Skeletal muscle satellite cell (primary cell): ENCODE data around the gene KBTBD4.

Experiments
- H3K27me3 ChIP-seq: 2 replicates; pipeline ENCODE4 v1.7.0; 2013; ENCODE audit warnings: low read length; ENCODE audit not compliant: control insufficient read depth, insufficient read depth
- H3K36me3 ChIP-seq: 2 replicates; pipeline ENCODE4 v1.7.0; 2013; ENCODE audit warnings: mild to moderate bottlenecking, control low read depth, low read length; ENCODE audit not compliant: insufficient read depth
- H3K4me1 ChIP-seq: 2 replicates; pipeline ENCODE4 v1.7.0; 2013; ENCODE audit warnings: low read length; ENCODE audit not compliant: control insufficient read depth, insufficient read depth
- H3K4me2 ChIP-seq: 2 replicates; pipeline ENCODE4 v1.7.0; 2013; ENCODE audit warnings: mild to moderate bottlenecking, low read length
- H3K4me3 ChIP-seq: 2 replicates; pipeline ENCODE4 v1.7.0; 2013; ENCODE audit warnings: low read length
- H3K9ac ChIP-seq: 2 replicates; pipeline ENCODE4 v1.7.0; 2013; ENCODE audit warnings: mild to moderate bottlenecking, low read depth, low read length, moderate library complexity
- H3K9me3 ChIP-seq: replicated peaks from 2 replicates; pipeline ENCODE4 v1.7.0; 2013; ENCODE audit warnings: mild to moderate bottlenecking, control low read depth, low read length

The KBTBD4 gene

GRCh38 chr11:47605921-47606320 lies 27.2 kb upstream of the KBTBD4 start:
- no peaks in the 10 kb centered on the region for H3K9me3 ChIP-seq
- H3K36me3 ChIP-seq = no peaks in the 10 kb centered on the region
- no peaks in the 10 kb centered on the region for H3K27me3 ChIP-seq
- no peak overlapping the region for H3K9ac ChIP-seq
- no peak overlapping the region for H3K4me2 ChIP-seq
- peaks cover 21% of the 10 kb centered on the region for H3K4me1 ChIP-seq
- H3K4me3 ChIP-seq = no peak overlapping the region

DNA sequence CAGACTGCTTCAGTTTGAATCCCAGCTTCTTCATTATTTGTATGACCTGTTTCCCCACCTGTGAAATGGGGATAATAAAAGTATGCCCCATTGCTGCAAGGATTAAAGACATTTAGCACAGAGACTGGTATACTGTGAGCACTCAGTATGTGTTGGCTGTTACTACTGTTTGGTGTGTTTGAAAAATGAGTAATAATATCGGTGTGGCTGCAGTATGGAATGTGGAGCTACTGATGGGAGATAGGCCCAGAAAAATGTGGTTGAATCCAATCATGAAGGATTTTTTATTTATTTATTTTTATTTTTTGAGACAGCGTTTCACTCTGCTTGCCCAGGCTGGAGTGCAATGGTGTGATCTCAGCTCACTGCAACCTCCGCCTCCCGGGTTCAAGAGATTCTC lies 24.5 kb upstream of the KBTBD4 start:
- Histone ChIP-seq H3K4me2 (no peak overlapping the region), H3K4me1 (peaks cover 19% of the 10 kb centered on the region), H3K4me3 (no peak overlapping the region), H3K36me3 (no peaks in the 10 kb centered on the region), H3K9ac (no peak overlapping the region), H3K9me3 (no peaks in the 10 kb centered on the region), H3K27me3 (no peaks in the 10 kb centered on the region)

GRCh38 chr11:47599902-47600301 lies 21.1 kb upstream of the KBTBD4 start:
- Histone ChIP-seq H3K4me3 (no peak overlapping the region), H3K4me2 (no peak overlapping the region), H3K4me1 (no peaks in the 10 kb centered on the region), H3K9me3 (no peaks in the 10 kb centered on the region), H3K36me3 (no peaks in the 10 kb centered on the region), H3K9ac (no peak overlapping the region), H3K27me3 (peaks cover 13% of the 10 kb centered on the region)

DNA sequence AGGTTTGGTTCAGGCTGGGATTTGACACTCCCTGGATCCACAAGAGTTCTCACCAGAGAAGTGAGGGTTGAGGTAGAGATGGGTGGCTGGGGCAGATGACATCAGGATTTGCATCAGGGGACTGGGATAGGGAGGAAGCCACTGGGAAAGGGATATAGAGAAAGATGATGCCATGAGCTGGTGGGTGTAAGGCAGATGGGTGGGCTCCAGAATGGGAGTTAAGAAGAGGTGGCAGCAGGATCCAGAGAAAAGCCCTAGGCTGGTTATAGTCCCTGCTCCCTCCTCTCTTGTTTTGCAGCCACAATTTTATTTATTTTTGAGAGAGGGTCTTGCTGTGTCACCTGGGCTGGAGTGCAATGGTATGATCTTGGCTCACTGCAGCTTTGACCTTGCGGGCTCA lies 17.2 kb upstream of the KBTBD4 start:
- H3K4me3 ChIP-seq = no peak overlapping the region
- H3K9me3 ChIP-seq = no peaks in the 10 kb centered on the region
- H3K4me2 ChIP-seq = no peak overlapping the region
- no peak overlapping the region for H3K9ac ChIP-seq
- H3K27me3 ChIP-seq = peaks cover 46% of the 10 kb centered on the region
- H3K4me1 ChIP-seq = peaks cover 6% of the 10 kb centered on the region
- no peaks in the 10 kb centered on the region for H3K36me3 ChIP-seq

- H3K4me2 ChIP-seq = no peak overlapping the region
- no peaks in the 10 kb centered on the region for H3K36me3 ChIP-seq
- peaks cover 6% of the 10 kb centered on the region for H3K4me1 ChIP-seq
- no peak overlapping the region for H3K9ac ChIP-seq
- no peak overlapping the region for H3K4me3 ChIP-seq
- peaks cover 49% of the 10 kb centered on the region for H3K27me3 ChIP-seq
- H3K9me3 ChIP-seq = no peaks in the 10 kb centered on the region
Observed at GRCh38 chr11:47595029-47595428, 16.3 kb upstream of the KBTBD4 start.

DNA sequence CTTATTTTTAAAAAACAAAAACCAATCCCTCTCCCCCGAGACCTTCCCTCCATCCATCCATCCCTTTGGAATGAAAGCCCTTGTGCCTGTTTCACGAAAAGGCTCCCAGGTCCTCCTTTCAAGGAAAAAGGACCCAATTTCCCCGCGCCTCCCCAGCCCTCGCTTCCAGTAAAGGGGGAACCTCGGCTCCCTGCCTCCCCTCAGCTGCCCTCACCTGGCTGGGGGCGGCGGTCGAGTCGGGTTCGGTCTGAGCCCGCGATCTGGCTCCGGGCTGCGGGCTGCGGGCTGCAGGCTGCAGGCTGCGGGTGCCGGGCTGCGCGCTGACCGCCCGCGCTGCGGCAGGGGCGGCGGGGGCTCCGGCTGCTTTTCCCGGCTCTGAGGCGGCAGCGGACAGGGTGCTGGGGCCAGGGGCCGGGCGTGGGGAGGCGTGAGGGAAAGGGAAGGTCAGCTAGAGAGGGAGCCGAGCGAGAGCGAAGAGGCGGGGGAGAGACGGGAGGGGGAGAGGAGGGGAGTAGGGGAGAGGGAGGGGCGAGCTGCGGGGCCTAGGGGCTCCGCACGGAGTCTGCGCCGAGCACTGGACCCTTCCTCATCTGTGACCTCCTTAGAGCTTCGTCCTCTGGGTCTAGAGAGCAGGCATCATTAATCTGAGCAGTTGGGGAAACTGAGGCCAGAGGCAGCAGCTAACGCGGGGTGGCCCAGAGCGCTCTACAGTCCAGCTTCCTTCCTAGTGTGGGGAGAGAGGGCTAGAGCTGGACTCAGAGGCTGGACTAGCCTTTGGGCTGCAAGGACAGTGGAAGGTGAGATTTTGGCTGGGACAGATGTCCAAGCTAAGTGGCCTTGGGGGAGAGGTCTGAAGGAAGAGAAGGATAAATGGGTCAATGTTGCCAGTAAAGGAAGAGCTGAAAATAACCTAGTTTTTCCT lies 15.4 kb upstream of the KBTBD4 start, which contains the start of gene C1QTNF4:
C1QTNF4 (minus strand) TSS at position 478 of the 922 bp plus-strand sequence. CDS start 3,601 bp downstream, outside the sequence.
- peaks cover 58% of the 10 kb centered on the region for H3K27me3 ChIP-seq
- H3K36me3 ChIP-seq = no peaks in the 10 kb centered on the region
- H3K9me3 ChIP-seq = no peaks in the 10 kb centered on the region
- peaks cover 6% of the 10 kb centered on the region for H3K4me1 ChIP-seq
- peak within 1 kb of the TSS; percentile 26 for H3K4me3 ChIP-seq
- peak within 1 kb of the TSS; percentile 60 for H3K4me2 ChIP-seq
- no peak within 1 kb of the TSS for H3K9ac ChIP-seq

DNA sequence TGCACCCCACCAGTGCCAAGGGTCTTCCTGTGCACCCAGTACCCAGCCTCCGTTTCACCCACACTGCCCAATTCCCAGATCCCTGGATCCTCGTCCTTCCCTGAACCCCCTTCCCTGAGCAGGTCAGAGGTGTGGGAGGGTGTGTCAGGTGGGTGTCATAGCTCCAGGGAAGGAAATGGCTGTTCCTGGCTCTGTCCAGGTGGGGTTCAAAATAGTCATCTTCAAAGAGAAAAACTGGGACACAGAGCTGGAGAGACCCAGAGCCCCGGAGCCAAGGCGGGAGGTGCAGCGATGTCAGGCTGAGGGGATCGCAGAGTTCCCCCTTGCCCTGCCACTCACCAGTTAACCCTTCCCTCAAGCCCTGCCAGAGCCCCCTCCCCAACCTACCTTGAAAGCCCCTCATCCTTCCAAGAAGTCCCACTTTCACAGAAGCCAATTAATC lies 14.7 kb upstream of the KBTBD4 start:
- Histone ChIP-seq H3K4me1 (peaks cover 6% of the 10 kb centered on the region), H3K9me3 (no peaks in the 10 kb centered on the region), H3K9ac (no peak overlapping the region), H3K36me3 (no peaks in the 10 kb centered on the region), H3K4me3 (no peak overlapping the region), H3K4me2 (peak overlapping the region; percentile 60), H3K27me3 (peaks cover 59% of the 10 kb centered on the region)

DNA sequence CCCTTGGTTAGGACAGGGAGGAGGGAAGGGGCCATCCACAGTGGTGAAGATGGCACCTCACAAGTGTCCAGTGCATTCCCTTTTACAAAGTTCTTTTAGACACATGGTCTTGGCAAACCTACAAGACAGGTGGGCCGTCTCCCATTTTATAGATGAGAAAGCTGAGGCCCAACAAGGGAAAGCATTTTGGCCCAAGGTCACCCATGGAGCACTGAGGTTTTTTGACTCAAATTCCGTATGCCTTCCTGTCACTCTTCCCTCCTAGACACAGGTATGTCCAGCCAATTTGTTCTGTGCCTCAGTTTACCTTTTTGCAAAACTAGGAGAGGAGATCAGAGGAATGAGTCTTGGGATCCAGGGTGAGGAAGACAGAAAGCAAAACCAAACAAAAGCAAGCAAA lies 14.2 kb upstream of the KBTBD4 start:
- Histone ChIP-seq H3K27me3 (peaks cover 59% of the 10 kb centered on the region), H3K4me2 (no peak overlapping the region), H3K36me3 (no peaks in the 10 kb centered on the region), H3K9me3 (no peaks in the 10 kb centered on the region), H3K4me3 (no peak overlapping the region), H3K4me1 (peaks cover 8% of the 10 kb centered on the region), H3K9ac (no peak overlapping the region)

DNA sequence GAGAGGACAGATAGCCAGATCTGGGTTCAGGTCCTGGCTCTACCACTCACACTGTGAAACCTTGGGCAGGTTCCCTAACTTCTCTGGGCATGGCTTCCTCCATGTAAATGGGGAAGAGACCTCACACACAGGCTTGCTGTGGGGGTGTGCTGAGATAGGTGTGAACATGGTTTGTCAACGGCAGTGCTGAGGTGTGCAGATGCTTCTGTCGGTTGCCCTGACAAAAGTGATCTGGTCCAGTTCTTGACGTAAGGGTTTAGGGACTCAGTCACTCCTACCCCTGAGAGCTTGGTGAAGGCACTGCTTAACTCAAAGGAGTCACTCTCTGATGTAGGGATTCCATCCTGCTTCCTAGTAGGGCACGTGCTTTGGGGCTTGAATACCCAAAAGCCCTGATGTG lies 13.5 kb upstream of the KBTBD4 start:
- H3K9me3 ChIP-seq = no peaks in the 10 kb centered on the region
- no peaks in the 10 kb centered on the region for H3K36me3 ChIP-seq
- H3K27me3 ChIP-seq = peaks cover 59% of the 10 kb centered on the region
- no peak overlapping the region for H3K4me3 ChIP-seq
- H3K9ac ChIP-seq = no peak overlapping the region
- H3K4me1 ChIP-seq = peaks cover 14% of the 10 kb centered on the region
- no peak overlapping the region for H3K4me2 ChIP-seq

GRCh38 chr11:47591764-47592163 lies 13.0 kb upstream of the KBTBD4 start:
- no peaks in the 10 kb centered on the region for H3K9me3 ChIP-seq
- no peak overlapping the region for H3K4me3 ChIP-seq
- H3K9ac ChIP-seq = no peak overlapping the region
- H3K4me1 ChIP-seq = peaks cover 14% of the 10 kb centered on the region
- no peak overlapping the region for H3K4me2 ChIP-seq
- H3K27me3 ChIP-seq = peaks cover 59% of the 10 kb centered on the region
- H3K36me3 ChIP-seq = no peaks in the 10 kb centered on the region

DNA sequence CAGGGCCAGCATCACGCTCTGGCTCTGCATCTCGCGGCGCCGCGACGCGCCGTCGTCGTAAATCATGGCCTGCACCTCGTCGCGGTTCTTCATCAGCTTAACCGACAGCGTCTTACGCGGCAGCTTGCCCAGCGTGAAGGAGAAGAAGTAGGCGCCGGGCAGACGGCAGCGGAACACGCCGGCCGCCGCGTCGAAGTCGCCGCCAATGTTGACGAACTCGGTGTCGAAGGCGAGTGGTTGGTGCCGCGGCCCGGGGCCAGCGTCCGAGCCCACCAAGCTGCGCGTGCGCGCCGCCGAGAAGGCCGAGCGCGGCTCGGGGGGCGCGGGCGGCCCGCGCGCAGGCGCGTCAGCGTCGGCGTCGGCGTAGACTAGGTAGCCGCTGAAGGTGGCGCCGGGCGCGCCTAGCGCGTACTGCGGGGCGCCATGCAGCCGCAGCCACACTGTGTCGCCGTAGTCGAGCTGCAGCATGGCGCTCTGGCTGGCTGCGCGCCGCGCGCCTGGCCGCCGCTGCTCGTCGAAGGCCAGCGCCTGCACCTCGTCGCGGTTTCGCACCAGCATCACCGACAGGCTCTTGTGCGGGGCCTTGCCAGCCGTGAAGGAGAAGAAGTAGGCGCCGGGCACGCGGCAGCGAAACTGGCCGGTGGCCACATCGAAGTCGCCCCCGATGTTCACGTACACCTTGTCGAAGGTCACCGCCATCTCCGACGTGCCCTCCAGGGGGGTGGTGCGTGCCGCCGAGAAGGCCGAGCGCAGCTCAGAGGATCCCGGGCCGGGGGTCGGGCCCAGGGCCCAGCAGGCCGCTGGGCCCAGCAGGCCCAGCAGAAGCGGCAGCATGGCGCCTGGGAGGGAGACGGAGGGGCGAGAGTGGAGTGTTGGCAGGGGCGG lies 11.4 kb upstream of the KBTBD4 start:
- Histone ChIP-seq H3K36me3 (no peaks in the 10 kb centered on the region), H3K27me3 (peaks cover 49% of the 10 kb centered on the region), H3K9me3 (no peaks in the 10 kb centered on the region), H3K4me2 (peak overlapping the region; percentile 45), H3K4me3 (no peak overlapping the region), H3K9ac (no peak overlapping the region), H3K4me1 (peaks cover 14% of the 10 kb centered on the region)
